Esophagus (tissue), 2 donors: ENCODE results near the gene GABBR2. TPM values are rescaled to one million over a fixed set of nuclear protein-coding genes. Genes with fewer than 3 reads are reported as not detected.

ENCODE experiments used
- H3K27ac ChIP-seq, 2 donors: one replicate each; pipeline ENCODE4 v1.5.1; 2013; ENCODE audit warnings: low read depth in 2 of 2, mild to moderate bottlenecking in 2 of 2, inconsistent platforms in 1 of 2, low read length in 1 of 2, moderate library complexity in 1 of 2
- H3K27me3 ChIP-seq, 2 donors: one replicate each; pipeline ENCODE4 v1.6.1; 2013; ENCODE audit warnings: low read length in 2 of 2, control low read depth in 1 of 2, mild to moderate bottlenecking in 1 of 2; ENCODE audit not compliant: insufficient read depth in 2 of 2, control insufficient read depth in 1 of 2
- H3K36me3 ChIP-seq, 2 donors: one replicate each; pipeline ENCODE4 v1.6.1; 2013; ENCODE audit warnings: low read length in 1 of 2; ENCODE audit not compliant: control insufficient read depth in 2 of 2, insufficient read depth in 2 of 2
- H3K4me1 ChIP-seq, 2 donors: one replicate each; pipeline ENCODE4 v1.6.1; 2013; ENCODE audit warnings: low read length in 1 of 2; ENCODE audit not compliant: control insufficient read depth in 2 of 2, insufficient read depth in 2 of 2
- H3K4me3 ChIP-seq, 2 donors: one replicate each; pipeline ENCODE4 v1.5.1; 2013; ENCODE audit warnings: low read length in 2 of 2, mild to moderate bottlenecking in 2 of 2, low read depth in 1 of 2, moderate library complexity in 1 of 2
- H3K9me3 ChIP-seq, 2 donors: one replicate each; pipeline ENCODE4 v1.6.1; 2013; ENCODE audit warnings: mild to moderate bottlenecking in 2 of 2, low read depth in 1 of 2, low read length in 1 of 2, moderate library complexity in 1 of 2; ENCODE audit not compliant: control insufficient read depth in 2 of 2, insufficient read depth in 1 of 2
- WGBS, 2 donors: extraction: QIAGEN DNeasy Blood & Tissue Kit; methylation state at CpG; one replicate each; pipeline ENCODE4 v1.1.7; 2013; 5-methylcytosine and 5-hydroxymethylcytosine counted together
- polyA plus RNA-seq, 2 donors: library from polyadenylated mRNA; stranded (reverse); fragments of 200-250 nt; gene quantifications; one replicate each; pipeline ENCODE4 v1.2.3, GENCODE V29; 2013
- donor health status: healthy with polysubstance abuse.
- donor health status: Bipolar disorder and iron deficiency.

Gene GABBR2
- polyA plus RNA-seq, 2 donors: under 0.01 TPM; not detected in 1

DNA sequence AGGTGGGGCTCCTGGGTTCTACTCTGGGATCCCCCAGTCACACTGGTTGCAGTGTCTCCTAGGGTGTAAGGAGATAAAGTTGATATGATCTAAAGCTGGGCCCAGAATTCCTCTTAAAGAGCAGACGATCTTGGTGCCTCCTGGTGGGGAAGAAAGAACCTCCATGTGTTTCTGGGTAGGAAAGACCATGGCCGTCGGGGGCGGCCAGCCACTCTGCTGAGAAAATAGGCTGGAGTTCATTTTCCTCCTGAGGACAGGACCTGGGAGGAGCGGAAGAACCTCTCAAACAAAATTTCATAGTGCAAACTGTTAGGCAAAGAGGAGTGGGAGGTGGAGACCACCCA lies 289.5 kb downstream of the GABBR2 start:
- Histone ChIP-seq H3K27ac (no peak overlapping the region), H3K4me1 (no peaks in the 10 kb centered on the region), H3K27me3 (no peaks in the 10 kb centered on the region), H3K4me3 (no peak overlapping the region), H3K36me3 (no peaks in the 10 kb centered on the region), H3K9me3 (peaks cover 0 to 9% of the 10 kb centered on the region in 2 donors)
- 78 to 85% methylated on average over 5 of the region's 5 CpGs for WGBS, 2 donors

DNA sequence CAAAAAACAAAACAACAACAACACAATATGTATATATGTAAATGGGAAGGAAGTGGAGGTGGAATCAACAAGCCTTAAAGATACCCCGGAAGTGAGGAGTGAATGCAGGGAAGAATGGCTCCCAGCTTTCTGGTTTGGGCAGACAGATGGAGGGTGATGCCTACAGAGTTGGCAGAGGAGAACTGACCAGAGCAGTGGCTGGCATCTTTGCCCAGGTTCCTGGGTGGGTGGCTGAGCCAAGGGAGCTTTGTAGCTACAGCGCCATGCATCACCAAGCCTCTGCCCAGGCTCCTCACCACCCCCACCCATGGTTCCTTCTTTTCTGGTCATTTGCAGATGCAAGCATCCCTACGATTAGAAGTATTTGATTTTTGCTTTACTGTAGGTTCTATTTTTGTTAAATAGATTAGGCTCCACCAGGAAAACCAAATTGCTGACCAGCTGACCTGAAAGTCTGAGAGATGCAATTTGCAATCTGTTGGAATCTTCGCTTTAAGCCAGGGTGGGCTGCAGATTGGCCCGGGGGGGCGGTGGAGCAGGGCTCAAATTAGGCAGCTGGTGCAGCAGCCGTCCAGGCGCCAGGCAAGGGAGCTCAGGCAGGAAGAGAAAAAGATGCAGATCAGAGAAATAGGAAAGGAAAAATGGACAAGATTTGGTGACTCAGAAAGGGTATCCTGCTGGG lies 290.0 kb downstream of the GABBR2 start:
- Histone ChIP-seq H3K4me1 (no peaks in the 10 kb centered on the region), H3K27ac (no peak overlapping the region), H3K9me3 (peaks cover 0 to 9% of the 10 kb centered on the region in 2 donors), H3K27me3 (no peaks in the 10 kb centered on the region), H3K36me3 (no peaks in the 10 kb centered on the region), H3K4me3 (no peak overlapping the region)
- 86 to 90% methylated on average over 8 of the region's 8 CpGs for WGBS, 2 donors

DNA sequence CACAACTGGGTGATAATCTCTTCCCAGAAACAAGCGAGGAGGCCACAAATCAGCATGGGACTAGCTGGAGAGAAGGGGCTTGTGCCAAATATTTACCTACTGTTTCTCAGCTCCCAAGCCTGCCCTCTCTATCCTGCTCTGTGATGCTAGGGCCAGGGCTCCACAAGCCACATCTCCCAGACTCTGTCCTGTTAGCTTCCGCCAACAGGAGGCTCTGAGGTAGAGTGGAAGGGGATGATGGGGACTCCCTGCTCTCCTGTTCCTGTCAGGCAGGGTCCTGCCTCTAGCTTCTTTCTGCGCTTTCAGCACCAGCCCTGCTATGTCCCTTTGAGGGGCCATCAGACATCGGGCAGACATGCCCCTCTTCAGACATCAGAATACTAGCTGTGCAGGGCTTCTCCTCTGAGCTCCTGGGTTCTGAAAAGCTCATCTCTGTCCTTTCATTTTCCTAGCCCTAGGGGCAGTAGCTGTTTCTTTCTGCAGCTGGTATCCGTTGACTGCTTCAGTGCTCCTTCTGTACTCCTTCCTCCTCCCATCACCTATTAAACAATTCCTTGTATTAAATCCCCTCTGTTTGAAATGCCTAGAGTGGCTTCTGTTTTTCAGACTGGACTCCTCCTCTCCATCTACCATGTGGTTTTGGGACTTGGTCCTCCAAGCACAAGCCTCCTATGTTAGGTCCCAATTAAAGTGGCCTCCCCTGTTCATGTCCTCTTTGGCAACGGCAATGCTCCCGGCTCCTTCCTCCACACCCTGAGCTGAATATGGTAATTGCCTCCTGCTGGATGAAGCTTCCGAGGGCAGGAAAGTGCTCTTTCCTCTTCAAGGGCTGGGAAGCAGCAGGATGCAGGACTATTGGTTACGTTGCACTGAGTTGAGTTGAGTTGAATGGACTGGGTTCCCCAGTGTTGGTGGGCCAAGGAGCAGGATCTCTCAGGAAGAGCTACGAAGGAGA lies 292.2 kb downstream of the GABBR2 start:
- WGBS, 2 donors: 69 to 76% methylated on average over 10 of the region's 10 CpGs
- no peaks in the 10 kb centered on the region for H3K27me3 ChIP-seq

DNA sequence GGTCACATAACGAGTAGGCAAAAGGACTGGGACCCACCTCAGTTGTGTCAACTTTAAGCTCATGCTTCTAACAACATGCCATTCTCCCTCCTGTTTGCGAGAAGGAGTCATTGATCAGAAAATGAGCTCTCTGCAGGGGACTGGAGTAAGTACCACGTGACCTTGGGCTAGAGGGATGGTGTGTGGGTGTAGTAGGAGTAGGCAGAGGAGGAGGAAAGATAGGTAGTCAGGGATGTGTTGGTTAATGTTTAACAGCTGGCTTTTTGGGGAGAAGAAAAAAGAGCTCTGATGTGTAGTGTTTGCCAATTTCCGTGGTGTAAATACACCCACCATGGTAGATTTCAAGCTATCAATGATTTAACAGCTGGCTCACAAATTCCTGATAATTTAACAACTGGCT lies 293.0 kb downstream of the GABBR2 start:
- 38 to 54% methylated on average over 4 of the region's 4 CpGs for WGBS, 2 donors
- Histone ChIP-seq H3K27me3 (no peaks in the 10 kb centered on the region), H3K4me1 (no peaks in the 10 kb centered on the region), H3K4me3 (no peak overlapping the region), H3K36me3 (no peaks in the 10 kb centered on the region), H3K9me3 (peaks cover 0 to 9% of the 10 kb centered on the region in 2 donors), H3K27ac (no peak overlapping the region)

More for the DNA sequence above, 292.2 kb downstream of the GABBR2 start:
- no peak overlapping the region for H3K27ac ChIP-seq
- peaks cover 0 to 9% of the 10 kb centered on the region in 2 donors for H3K9me3 ChIP-seq
- no peaks in the 10 kb centered on the region for H3K36me3 ChIP-seq
- H3K4me3 ChIP-seq: no peak overlapping the region
- H3K4me1 ChIP-seq: no peaks in the 10 kb centered on the region

DNA sequence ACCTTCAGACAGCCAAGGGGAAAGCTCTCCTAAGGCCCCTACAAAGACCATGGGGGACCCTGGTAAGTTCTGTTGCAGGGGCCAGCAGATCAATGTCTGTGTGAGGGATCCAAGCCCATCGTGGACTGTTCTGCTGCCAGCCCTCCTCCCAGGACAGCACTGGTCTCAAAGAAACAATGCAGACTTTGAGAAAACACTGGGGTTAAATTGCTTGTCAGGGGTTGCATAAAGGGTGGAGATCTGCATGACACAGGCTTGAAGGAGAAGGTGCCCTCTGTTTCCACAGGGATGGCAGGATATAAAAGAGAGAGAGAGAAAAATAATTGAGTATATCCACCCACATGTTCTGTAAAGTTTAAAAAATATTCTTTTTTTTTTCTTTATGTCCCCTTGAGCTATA lies 295.7 kb downstream of the GABBR2 start:
- Histone ChIP-seq H3K4me1 (peaks cover 2 to 5% of the 10 kb centered on the region in 2 donors), H3K9me3 (peaks cover 0 to 9% of the 10 kb centered on the region in 2 donors), H3K27me3 (no peaks in the 10 kb centered on the region), H3K4me3 (no peak overlapping the region), H3K36me3 (no peaks in the 10 kb centered on the region), H3K27ac (no peak overlapping the region)
- 46 to 67% methylated on average over 1 of the region's 1 CpG for WGBS, 2 donors

DNA sequence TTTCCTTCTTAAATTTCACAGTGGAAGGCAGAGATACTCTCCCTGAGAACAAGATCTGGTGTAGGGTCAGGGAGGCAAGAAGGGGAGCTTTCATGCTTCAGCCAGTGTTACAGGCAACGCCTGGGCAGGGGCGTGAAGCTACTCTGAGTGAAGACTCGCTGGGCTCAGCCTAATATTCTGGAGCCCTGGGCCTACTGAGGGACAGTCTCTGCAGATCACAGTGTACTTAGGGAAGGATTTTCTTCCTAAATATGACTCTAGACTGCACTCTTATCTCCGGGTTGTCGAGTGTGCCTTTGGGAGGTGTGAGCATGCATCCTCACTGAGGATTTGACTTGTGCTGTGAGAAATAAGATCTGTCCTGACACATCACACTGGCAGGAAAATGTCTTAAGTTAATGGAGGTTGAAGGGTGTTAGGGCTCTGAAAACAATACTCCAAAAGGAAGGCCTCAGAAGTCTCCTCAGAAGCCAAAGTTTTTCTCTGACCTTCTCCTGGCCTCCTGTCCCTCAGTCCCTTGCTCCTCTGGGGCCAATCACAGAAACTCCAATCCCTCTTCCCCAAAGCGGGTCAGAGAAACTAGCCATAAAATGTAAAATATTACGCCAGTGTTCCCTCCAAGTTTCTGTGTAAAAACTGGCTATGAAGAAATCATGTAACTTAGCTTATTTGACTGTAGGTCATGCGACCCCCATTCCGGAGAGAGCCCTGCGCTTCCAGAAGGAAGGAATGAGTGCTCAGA lies 296.5 kb downstream of the GABBR2 start:
- Histone ChIP-seq H3K36me3 (no peaks in the 10 kb centered on the region), H3K27me3 (no peaks in the 10 kb centered on the region), H3K9me3 (peaks cover 0 to 9% of the 10 kb centered on the region in 2 donors), H3K27ac (no peak overlapping the region), H3K4me1 (peaks cover 2 to 5% of the 10 kb centered on the region in 2 donors), H3K4me3 (no peak overlapping the region)
- WGBS, 2 donors: 89 to 91% methylated on average over 10 of the region's 10 CpGs

DNA sequence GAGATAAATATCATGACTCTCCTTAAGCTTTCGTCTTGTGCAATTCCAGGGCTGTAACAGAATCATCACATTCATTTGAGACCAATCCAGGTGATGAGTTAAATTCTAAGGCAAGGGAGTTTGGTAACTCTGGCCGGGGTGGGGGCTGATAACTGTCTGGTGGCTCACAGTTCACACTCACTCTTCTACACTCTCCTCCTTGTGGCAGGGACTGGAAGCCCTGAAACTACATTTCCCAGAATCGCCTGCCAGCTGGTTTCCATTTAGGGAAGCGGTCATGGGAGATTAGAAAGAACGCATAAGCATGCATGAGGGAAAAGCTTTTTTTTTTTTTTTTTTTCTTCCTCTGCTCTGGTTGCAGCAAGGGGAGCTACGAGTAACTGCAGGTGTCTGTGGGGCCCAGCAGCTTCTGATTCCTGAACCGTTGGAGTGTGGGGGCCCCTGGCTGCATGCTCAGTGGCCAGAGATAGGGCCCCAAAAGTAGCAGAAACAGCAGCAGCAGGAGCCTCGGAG lies 298.5 kb downstream of the GABBR2 start:
- Histone ChIP-seq H3K27me3 (no peaks in the 10 kb centered on the region), H3K4me1 (peaks cover 2 to 5% of the 10 kb centered on the region in 2 donors), H3K4me3 (no peak overlapping the region), H3K9me3 (no peaks in the 10 kb centered on the region), H3K36me3 (no peaks in the 10 kb centered on the region), H3K27ac (no peak overlapping the region)
- 30 to 33% methylated on average over 8 of the region's 8 CpGs for WGBS, 2 donors

DNA sequence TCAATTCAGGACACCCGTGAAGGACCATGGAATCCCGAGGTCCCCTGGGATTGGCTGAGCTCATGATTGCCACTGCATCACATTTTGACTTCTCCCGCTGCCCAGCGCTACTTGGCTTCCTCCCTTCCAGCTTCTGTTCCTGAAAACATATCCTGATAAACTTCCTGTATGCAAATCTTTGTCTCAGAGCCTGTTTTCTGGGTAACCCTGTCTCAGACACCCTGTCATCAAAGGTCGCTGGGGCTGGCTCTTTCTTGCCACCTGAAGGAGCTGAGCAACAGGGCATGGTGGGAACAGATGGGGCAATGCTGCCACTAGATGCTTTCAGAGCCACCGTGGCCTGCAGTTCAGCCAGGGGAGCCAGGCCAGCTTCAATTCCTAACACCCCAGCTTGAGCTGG lies 299.0 kb downstream of the GABBR2 start:
- 64 to 68% methylated on average over 6 of the region's 6 CpGs for WGBS, 2 donors
- Histone ChIP-seq H3K4me3 (no peak overlapping the region), H3K36me3 (no peaks in the 10 kb centered on the region), H3K4me1 (peaks cover 2 to 5% of the 10 kb centered on the region in 2 donors), H3K9me3 (no peaks in the 10 kb centered on the region), H3K27ac (no peak overlapping the region), H3K27me3 (no peaks in the 10 kb centered on the region)

DNA sequence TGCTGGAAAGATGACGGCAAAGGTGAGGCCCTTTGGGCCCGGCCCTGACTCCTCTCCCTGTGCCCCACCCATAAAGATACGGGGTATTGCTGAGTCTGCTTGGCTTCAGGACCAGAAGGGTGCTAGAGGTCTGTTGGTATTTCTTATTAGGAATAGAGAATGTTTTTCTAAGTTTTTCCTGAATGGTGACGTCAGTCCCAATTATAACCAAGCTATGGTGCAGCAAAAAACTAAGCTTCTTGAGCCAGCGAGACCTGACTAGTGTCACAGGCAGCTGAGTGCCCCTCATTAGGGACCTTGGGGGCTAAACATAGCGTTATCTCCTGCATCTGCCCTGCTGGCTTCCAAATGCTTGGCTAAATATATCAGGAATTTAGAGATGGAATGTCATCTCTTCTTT lies 302.3 kb downstream of the GABBR2 start:
- Histone ChIP-seq H3K27me3 (no peaks in the 10 kb centered on the region), H3K4me3 (no peak overlapping the region), H3K27ac (no peak overlapping the region), H3K9me3 (peaks cover 0 to 2% of the 10 kb centered on the region in 2 donors), H3K36me3 (no peaks in the 10 kb centered on the region), H3K4me1 (peaks cover 2 to 5% of the 10 kb centered on the region in 2 donors)
- WGBS, 2 donors: 67 to 71% methylated on average over 6 of the region's 6 CpGs
